ENCODE measurements around the gene TCAIM. TPM values are rescaled to one million over a fixed set of nuclear protein-coding genes. Genes with fewer than 3 reads are reported as not detected.
"Not testable (repeated sequence)": the region's sequence is repeated elsewhere in the genome, so short reads cannot be mapped to it uniquely, and the experiment has no call there.

Gene TCAIM
- total and polyA plus RNA-seq, 9 donors, result 11.1 to 24.0 (median 21.9) TPM

DNA sequence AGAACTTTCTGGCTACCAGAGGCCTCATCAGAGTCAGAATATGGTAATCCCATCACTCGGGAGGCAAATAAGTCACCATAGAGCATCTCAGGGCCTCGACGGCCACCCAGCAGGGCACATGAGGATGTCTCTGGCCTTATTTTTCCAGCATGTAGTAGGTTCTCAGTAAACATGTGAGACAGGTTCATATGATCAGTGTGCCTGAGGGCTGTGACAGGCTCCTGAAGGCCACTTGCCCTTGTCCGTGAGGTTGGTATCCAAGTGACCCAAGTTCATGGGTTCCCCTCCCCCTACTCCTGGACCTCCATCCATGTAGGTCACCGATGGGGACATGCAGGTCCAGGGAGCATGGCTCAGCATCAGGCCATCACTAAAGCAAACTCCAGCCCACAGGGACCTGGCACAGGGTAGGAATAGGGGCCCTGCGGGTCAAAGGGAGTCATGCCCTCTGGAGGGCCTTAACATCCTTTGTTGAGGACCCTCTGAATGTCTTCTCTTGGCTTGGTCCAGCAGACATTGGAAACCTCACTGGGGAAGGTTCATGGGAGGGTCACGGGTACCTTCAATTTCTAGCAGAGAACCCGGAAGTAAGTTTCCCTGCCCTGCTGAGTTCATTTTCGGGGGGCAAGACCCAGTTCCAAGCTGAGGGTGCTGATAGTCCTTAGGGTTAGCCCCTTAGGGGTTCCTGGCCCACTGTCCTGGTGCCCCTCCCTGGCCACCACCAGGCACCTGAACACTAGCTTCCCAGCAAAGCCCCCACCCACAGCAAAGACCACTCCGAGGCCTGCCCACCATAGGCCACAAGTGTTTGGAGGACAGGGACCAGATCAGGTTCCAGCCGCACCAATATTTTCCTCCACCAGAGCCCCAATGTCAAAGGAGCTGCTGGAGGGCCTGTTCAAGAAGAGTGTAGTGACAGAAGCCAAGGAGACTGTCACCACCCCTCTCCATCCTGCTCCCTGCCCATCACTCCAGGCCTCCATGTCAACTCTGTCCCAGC is 77.8 kb downstream of the TCAIM start:
- no peak for TF ChIP-seq POLR2A (IDR thresholded peaks at IDR 0.05)
- TF ChIP-seq EP300 (IDR thresholded peaks at IDR 0.05), result no peak
- TF ChIP-seq, protein P1, sequence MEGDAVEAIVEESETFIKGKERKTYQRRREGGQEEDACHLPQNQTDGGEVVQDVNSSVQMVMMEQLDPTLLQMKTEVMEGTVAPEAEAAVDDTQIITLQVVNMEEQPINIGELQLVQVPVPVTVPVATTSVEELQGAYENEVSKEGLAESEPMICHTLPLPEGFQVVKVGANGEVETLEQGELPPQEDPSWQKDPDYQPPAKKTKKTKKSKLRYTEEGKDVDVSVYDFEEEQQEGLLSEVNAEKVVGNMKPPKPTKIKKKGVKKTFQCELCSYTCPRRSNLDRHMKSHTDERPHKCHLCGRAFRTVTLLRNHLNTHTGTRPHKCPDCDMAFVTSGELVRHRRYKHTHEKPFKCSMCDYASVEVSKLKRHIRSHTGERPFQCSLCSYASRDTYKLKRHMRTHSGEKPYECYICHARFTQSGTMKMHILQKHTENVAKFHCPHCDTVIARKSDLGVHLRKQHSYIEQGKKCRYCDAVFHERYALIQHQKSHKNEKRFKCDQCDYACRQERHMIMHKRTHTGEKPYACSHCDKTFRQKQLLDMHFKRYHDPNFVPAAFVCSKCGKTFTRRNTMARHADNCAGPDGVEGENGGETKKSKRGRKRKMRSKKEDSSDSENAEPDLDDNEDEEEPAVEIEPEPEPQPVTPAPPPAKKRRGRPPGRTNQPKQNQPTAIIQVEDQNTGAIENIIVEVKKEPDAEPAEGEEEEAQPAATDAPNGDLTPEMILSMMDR (IDR thresholded peaks at IDR 0.05), result no peak
- Histone ChIP-seq H3K4me1 (ENCODE audit: insufficient read depth) (no peaks in the 10 kb centered on the region), H3K27ac (no peak overlapping the region), H3K4me3 (no peak overlapping the region), H3K9me3 (no peaks in the 10 kb centered on the region), H3K36me3 (no peaks in the 10 kb centered on the region), H3K27me3 (no peaks in the 10 kb centered on the region)
- intact Hi-C loops (cut with DNase I), result no loop called here
- 91 to 96% (median 91%) methylated on average over 11 of the region's 11 CpGs for WGBS, 3 donors
- DNase-seq, result no peak

- H3K27ac ChIP-seq; intact Hi-C loops (cut with DNase I); H3K4me3 ChIP-seq; H3K4me1 ChIP-seq (ENCODE audit: insufficient read depth); H3K27me3 ChIP-seq; DNase-seq; H3K9me3 ChIP-seq; H3K36me3 ChIP-seq: not testable (repeated sequence)
- WGBS, 3 donors, result 75 to 86% (median 84%) methylated on average over 4 of the region's 4 CpGs
These were observed 79.6 kb downstream of the TCAIM start for GRCh38 chr3:44418118-44418517.

DNA sequence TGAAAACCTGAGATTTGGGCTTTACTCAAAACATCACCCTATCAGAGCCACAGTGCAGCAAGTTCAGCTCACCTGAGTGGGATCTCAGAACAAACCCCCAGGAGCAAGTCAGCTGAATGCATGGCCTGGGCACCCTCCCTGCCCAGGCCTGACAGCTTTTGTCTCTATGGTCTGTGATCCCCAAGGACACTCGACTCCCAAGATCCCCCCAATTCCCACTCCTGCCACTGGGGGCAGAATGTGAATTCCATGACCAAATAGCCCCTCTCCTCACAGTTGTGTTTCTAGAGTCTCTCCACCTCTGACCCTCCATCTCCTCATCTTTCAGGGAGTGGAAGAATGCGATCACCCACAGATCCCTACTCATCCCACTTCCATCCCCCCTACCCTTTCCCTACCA is 80.0 kb downstream of the TCAIM start:
- Histone ChIP-seq H3K27ac (no peak overlapping the region), H3K27me3 (no peaks in the 10 kb centered on the region), H3K4me3 (no peak overlapping the region), H3K36me3 (no peaks in the 10 kb centered on the region), H3K4me1 (ENCODE audit: insufficient read depth) (no peaks in the 10 kb centered on the region), H3K9me3 (no peaks in the 10 kb centered on the region)
- 66 to 77% (median 75%) methylated on average over 2 of the region's 2 CpGs for WGBS, 3 donors
- no peak for TF ChIP-seq EP300 (IDR thresholded peaks at IDR 0.05)
- TF ChIP-seq, protein P1 (IDR thresholded peaks at IDR 0.05), result no peak
- no peak for TF ChIP-seq POLR2A (IDR thresholded peaks at IDR 0.05)
- DNase-seq, result no peak
- intact Hi-C loops (cut with DNase I), result no loop called here

DNA sequence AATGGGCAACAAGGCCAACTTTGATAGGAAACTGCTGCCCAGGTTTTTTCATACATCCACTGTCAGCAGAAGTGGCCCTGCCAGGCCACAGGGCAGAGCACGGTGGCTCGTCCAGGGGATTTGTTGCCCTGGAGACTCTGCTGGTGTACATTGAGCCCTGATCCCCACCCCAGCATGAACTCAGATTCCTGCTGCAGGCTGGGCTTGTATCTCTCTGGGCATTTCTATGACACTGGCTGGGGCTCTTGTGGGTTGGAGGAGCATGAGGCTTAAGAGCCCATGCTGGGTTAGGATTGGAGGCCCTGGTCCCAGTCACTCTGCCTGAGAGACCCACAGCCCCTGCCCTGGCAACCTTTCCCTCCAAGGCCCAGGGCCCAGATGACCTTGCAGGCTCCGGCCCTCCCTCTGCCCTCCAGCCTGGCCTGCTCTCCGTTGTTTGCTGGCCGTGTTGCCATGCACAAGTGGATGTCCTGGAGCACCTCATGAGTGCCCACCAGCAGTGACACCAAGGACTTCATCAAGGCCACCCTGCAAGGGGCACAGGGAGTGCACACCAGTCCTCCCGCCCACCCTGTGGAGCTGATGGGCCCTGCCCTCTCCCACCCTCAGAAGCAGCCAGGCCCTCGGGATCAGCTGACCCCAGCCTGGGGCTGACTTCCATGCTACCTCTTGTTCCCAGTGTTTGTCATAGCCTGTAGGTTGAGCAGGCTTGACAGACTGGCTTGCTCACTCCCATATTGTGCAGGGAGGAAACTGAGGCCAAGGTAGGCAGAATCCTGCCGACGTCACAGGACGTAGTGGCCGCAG is 80.8 kb downstream of the TCAIM start:
- DNase-seq, result no peak
- H3K27ac ChIP-seq, result no peak overlapping the region
- intact Hi-C loops (cut with DNase I), result no loop called here
- TF ChIP-seq POLR2A (IDR thresholded peaks at IDR 0.05), result no peak
- no peak for TF ChIP-seq EP300 (IDR thresholded peaks at IDR 0.05)
- TF ChIP-seq, protein P1 (IDR thresholded peaks at IDR 0.05), result no peak
- no peaks in the 10 kb centered on the region for H3K27me3 ChIP-seq
- 74 to 85% (median 76%) methylated on average over 11 of the region's 11 CpGs for WGBS, 3 donors
- H3K4me1 ChIP-seq (ENCODE audit: insufficient read depth), result no peaks in the 10 kb centered on the region
- H3K9me3 ChIP-seq, result no peaks in the 10 kb centered on the region
- H3K36me3 ChIP-seq, result no peaks in the 10 kb centered on the region
- no peak overlapping the region for H3K4me3 ChIP-seq
